ENCODE measurements around the gene VEZT.
"Not testable (repeated sequence)": the region's sequence is repeated elsewhere in the genome, so short reads cannot be mapped to it uniquely, and the experiment has no call there.

Gene VEZT

GRCh38 chr12:95227818-95228356, 10.3 kb downstream of the VEZT start:
- DNase-seq, result no peak

- DNase-seq, result no peak
Observed at GRCh38 chr12:95228617-95229016, 11.0 kb downstream of the VEZT start.

- no peak for DNase-seq
Observed at GRCh38 chr12:95229636-95230035, 12.0 kb downstream of the VEZT start.

DNA sequence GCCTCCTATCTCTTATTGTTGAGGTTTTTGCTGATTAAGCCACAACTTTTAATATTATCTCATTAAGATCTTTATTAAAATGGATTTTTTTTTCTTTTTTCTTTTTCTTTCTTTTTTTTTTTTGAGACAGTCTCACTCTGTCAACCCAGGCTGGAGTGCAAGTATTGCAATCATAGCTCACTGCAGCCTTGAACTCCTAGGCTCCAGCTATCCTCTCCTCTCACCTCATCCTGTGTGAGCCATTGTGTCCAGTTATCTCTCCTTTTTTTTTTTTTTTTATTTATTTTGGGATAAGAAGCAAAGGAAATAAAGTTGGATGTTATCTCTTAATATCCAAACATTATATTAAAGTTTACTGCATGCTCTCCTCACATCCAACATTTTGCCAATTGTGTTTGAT, 12.7 kb downstream of the VEZT start:
- no peak for DNase-seq

- no peak for DNase-seq
Observed at GRCh38 chr12:95231190-95231589, 13.6 kb downstream of the VEZT start.

- not testable (repeated sequence) for DNase-seq
Observed at GRCh38 chr12:95234187-95234586, 16.6 kb downstream of the VEZT start.

GRCh38 chr12:95235621-95236020, 18.0 kb downstream of the VEZT start:
- DNase-seq, result not testable (repeated sequence)

DNA sequence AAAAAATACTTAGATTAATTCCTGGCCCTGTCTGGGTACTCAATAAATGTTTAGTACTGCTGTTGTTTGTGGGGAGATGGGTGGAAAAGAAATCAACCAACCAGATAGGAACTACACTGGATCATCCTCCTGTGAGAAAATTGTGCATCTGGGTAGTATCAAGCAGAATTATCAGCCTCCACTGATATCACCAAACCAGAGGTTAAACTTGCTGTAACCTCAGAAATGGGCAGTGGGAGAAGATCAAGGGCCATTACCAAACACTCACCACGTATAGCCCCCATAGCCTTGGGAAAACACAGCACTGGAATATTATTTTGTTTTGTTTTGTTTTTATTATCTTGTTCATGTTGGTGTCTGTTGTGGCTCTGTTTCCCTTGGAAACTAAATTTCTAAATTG, 19.7 kb downstream of the VEZT start:
- DNase-seq, result no peak

DNA sequence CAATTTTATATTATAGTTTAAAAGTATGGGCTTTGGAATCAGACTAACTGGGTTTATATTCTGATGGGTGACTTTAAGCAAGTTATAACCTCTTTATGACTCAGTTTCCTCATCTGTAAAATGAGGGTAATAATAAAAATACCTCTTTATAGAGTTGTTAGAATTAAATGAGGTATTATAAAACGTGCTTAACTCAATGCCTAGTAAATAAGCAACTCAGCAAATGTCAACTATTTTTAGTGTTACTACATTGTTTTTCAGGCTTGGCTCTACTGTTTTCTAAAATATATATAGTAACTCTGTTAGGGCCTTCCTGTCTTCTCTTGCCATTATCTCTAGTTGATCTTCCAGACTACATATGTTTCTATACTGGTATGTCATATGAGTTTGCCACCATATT, 20.5 kb downstream of the VEZT start:
- DNase-seq, result no peak

- DNase-seq, result no peak
Observed at GRCh38 chr12:95239216-95239615, 21.6 kb downstream of the VEZT start.

DNA sequence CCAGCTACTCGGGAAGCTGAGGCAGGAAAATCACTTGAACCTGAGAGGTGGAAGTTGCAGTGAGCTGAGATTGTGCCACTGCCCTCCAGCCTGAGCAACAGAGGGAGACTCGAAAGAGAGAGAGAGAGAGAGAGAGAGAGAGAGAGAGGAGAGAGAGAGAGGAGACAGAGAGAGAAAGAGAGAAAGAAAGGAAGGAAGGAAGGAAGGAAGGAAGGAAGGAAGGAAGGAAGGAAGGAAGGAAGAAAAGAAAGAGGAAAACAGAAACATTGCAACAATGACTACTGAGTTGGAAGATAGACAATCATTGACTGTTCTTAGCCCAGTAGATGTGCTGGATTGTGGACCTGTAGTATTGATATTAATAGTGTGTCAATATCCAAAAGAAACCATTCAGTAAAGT, 22.2 kb downstream of the VEZT start:
- not testable (repeated sequence) for DNase-seq

GRCh38 chr12:95240556-95240955, 22.9 kb downstream of the VEZT start:
- no peak for DNase-seq

DNA sequence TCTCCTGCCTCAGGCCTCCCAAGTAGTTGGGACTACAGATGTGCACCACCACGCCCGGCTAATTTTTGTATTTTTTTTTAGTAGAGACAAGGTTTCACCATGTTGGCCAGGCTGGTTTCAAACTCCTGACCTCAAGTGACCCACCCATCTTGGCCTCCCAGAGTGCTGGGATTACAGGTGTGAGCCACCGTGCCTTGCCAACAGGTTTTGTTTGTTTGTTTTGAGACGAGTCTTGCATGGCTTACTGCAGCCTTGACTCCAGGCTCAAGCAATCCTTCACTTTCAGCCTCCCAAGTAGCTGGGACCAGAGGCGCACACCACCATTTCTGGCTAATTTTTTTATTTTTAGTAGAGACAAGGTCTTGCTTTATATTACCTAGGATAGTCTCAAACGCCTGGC, 23.5 kb downstream of the VEZT start:
- DNase-seq, result not testable (repeated sequence)

DNA sequence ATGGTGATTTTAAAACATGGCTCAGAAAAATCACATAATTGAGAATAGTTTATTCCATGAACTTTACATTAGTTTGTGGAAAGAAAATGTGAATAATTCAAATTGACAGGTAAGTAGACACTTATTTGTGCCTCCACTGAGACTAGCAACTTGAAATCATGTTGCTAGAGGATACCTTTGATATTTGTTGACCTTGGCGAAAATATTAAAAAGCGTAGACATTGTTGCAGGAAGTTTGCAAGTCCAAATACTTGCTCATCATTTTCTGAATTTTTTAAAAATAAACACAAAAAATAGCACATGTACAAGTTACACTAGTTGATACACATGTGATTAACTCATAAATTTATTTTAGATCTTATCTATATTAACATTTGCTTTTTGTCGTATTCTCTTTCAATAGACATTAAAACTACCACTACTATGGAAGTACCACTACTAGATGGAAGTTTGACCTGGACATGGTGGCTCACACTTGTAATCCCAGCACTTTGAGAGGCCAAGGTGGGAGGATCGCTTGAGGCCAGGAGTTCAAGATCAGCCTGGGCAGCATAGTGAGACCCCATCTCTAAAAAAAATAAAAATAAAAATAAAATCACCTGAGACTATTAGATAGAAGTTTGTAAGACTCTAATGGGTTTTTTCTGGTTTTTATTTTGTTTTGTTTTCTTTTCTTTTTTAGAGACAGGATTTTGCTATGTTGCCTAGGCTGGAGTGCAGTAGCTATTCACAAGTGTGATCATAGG, 24.3 kb downstream of the VEZT start:
- no peak for DNase-seq

DNA sequence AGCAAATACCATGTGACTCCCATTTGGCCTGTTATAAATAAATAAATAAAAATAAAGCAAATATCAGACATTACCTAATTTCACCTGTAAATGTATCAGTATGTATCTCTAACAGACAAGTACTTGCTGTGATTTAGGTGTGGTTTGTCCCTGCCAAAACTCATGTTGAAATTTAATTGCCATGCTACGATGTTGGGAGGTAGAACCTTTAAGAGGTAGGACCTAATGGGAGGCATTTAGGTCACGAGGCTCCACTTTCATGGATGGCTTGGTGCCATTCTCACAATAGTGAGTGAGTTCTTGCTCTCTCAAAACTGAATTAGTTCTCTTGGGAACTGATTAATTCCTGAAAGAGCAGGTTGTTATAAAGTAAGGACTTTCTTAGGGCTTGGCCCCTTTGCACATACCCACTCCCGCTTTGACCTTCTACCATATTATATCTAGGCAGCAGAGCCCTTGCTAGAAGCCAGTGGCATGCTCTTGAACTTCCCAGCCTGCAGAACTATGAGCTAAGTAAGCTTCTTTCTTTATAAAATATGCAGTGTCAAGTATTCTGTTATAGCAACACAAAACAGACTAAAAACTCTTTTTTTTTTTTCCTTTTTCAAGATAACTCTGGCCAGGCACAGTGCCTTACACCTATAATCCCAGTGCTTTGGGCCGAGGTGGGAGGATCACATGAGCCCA, 26.0 kb downstream of the VEZT start:
- no peak for DNase-seq

DNA sequence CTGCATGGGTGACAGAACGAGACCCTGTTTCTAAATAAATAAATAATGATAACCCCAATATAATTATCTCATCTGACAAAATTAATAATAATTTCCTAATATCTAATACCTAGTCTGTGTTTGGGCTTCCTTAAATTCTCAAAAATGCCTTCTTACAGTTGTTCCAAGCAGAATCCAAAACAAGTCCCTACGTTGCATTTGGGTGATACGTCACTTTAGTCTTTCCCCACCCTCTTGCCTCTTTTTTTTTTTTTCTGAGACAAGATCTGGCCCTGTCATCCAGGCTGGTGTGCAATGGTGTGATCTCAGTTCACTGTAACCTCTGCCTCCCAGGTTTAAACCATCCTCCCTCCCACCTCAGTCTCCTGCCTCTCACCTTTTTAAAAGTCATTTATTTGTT, 26.7 kb downstream of the VEZT start:
- no peak for DNase-seq

GRCh38 chr12:95248095-95248494, 30.5 kb downstream of the VEZT start:
- no peak for DNase-seq

- DNase-seq, result no peak
Observed at GRCh38 chr12:95248604-95249360, 31.2 kb downstream of the VEZT start.

DNA sequence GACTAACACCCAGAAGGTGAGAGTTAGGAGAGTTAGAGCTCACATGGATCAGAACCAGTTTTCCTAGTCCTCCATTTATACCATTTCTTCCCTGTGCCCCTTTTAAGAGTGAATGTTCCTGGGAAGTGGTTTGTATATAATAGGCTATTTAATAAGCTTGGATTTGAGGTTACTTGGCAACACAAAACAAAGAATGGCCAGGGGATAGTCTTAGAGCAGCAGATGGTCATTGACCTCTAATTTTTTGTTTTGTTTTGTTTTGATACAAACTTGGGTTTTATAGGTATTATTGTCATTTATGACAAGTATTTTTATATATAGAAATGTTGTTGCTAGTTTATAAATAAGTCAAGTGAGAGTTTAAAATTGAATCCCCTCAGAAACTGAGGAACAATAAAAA, 35.8 kb downstream of the VEZT start:
- no peak for DNase-seq

GRCh38 chr12:95257541-95257940, 39.9 kb downstream of the VEZT start:
- no peak for DNase-seq

DNA sequence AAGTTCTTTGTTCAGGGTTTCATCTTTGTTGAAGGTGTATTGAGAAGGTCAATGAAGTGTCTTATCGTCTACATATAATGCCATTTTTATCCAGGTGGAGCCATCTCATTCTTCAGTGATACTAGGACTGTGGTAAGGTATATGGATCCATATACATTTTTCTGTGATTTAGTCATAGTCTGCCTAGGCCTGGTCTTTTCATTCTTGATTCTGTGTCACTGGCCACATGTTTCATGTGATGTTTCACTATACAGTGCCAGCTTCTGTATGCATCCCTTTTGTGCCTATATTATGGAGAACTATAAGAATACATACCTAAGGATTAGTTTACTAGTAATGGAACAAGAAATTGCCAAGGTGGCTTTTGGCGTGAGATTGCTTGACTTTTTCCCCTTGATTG, 40.5 kb downstream of the VEZT start:
- no peak for DNase-seq

DNA sequence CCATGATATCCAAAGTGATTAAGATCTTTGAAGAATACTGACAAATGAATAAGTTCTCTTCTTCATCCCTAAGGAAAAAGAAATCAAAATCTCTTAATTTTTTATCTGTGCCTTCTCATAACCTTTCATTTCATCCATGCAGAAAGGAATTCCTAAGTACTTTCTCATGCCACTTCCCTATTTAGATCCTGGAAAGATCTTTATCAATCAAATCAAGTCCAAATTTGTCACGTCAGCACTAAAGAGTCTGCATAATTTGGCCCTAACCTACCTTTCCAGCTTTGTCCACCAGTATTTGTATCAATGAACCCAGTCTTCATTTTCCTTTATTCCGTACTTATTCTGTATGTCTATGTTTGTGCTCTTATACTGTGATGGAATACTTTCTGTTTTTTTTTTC, 41.2 kb downstream of the VEZT start:
- no peak for DNase-seq

- no peak for DNase-seq
Observed at GRCh38 chr12:95259368-95259767, 41.8 kb downstream of the VEZT start.

- DNase-seq, result no peak
Observed at GRCh38 chr12:95261109-95261508, 43.5 kb downstream of the VEZT start.

All from NCI-H526 treated with DMSO at 0.1 percent for 48 hours (cell line).